ENCODE measurements around the gene BHLHA9. TPM values are rescaled to one million over a fixed set of nuclear protein-coding genes. Genes with fewer than 3 reads are reported as not detected.

Gene BHLHA9
- total and polyA plus RNA-seq, 9 donors: not detected

DNA sequence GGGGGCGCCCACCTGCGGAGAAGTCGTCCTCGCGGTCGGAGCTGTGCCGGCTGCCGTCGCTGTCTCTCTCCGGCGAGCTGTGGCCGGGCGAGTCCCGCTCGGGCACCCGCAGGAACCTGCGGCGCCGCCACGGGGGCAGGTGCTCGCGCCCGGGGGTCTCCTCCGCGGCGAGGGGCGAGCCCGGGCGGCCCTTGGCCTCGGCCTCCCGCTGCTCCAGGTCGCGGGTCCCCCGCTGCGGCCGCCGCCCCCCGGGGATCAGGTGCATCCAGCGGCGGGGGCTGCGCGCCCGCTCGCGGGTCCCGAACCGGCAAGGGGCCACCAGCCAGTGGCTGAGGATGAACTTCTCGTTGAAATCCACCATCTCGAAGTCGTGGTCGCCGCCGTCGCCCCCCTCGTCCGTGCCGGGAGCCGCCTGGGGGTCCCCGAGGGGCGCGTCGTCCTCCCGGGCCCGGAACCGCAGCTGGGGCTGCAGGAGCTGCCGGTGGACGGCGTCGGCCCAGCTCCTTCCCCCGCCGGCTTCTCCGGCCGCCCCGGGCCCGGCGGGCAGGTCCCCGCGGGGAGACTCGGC lies 41.4 kb upstream of the BHLHA9 start:
- Histone ChIP-seq H3K36me3 (no peaks in the 10 kb centered on the region), H3K9me3 (no peaks in the 10 kb centered on the region), H3K27ac (no peak overlapping the region), H3K4me3 (peak overlapping the region; percentile 51), H3K27me3 (peaks cover 2% of the 10 kb centered on the region), H3K4me1 (ENCODE audit: insufficient read depth) (peaks cover 3% of the 10 kb centered on the region)
- intact Hi-C loops (cut with DNase I): no loop called here
- 1% methylated on average over 43 to 78 of the region's 79 CpGs for WGBS, 3 donors
- TF ChIP-seq POLR2A (IDR thresholded peaks at IDR 0.05) (no peak), EP300 (IDR thresholded peaks at IDR 0.05) (no peak)
- TF ChIP-seq, protein P1, sequence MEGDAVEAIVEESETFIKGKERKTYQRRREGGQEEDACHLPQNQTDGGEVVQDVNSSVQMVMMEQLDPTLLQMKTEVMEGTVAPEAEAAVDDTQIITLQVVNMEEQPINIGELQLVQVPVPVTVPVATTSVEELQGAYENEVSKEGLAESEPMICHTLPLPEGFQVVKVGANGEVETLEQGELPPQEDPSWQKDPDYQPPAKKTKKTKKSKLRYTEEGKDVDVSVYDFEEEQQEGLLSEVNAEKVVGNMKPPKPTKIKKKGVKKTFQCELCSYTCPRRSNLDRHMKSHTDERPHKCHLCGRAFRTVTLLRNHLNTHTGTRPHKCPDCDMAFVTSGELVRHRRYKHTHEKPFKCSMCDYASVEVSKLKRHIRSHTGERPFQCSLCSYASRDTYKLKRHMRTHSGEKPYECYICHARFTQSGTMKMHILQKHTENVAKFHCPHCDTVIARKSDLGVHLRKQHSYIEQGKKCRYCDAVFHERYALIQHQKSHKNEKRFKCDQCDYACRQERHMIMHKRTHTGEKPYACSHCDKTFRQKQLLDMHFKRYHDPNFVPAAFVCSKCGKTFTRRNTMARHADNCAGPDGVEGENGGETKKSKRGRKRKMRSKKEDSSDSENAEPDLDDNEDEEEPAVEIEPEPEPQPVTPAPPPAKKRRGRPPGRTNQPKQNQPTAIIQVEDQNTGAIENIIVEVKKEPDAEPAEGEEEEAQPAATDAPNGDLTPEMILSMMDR (IDR thresholded peaks at IDR 0.05): no peak
- no peak for DNase-seq

DNA sequence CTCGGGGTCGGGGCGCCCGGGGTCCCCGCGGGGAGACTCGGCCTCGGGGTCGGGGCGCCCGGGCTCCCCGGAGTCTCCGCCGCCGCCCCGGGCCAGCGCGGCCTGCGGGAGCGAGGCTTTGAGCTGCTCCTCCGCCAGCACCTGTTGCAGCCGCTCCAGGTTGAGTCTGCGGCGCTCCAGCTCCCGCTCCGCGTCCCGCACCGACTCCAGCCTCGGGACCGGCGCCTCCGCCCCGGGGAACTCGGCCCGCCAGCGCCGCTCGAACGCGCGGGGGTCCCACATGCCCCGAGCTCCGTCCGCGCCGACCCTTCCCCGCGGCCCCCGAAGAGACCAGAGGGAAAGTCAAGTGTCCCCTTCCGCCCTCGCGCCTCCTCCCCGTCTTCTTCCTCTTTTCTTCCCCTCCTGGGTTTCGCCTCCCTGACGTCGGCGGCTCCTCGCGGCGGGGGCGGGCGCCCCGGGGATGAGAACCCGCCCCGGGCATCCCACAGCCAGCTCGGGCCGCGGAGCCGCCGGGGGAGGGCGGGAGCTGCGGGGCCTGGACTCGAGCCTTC lies 40.8 kb upstream of the BHLHA9 start:
- H3K4me1 ChIP-seq (ENCODE audit: insufficient read depth): peaks cover 3% of the 10 kb centered on the region
- H3K27ac ChIP-seq: no peak overlapping the region
- no peaks in the 10 kb centered on the region for H3K9me3 ChIP-seq
- H3K27me3 ChIP-seq: peaks cover 2% of the 10 kb centered on the region
- peak in 4 of 5 donors; percentile 16 to 53 (median 40) for DNase-seq
- WGBS, 3 donors: 0 to 1% (median 1%) methylated on average over 32 to 74 of the region's 74 CpGs
- H3K36me3 ChIP-seq: no peaks in the 10 kb centered on the region
- peak overlapping the region; percentile 51 for H3K4me3 ChIP-seq
- TF ChIP-seq EP300 (IDR thresholded peaks at IDR 0.05) (no peak), POLR2A (IDR thresholded peaks at IDR 0.05) (no peak)
- TF ChIP-seq, protein P1 (IDR thresholded peaks at IDR 0.05): no peak
- intact Hi-C loops (cut with DNase I): no loop called here

DNA sequence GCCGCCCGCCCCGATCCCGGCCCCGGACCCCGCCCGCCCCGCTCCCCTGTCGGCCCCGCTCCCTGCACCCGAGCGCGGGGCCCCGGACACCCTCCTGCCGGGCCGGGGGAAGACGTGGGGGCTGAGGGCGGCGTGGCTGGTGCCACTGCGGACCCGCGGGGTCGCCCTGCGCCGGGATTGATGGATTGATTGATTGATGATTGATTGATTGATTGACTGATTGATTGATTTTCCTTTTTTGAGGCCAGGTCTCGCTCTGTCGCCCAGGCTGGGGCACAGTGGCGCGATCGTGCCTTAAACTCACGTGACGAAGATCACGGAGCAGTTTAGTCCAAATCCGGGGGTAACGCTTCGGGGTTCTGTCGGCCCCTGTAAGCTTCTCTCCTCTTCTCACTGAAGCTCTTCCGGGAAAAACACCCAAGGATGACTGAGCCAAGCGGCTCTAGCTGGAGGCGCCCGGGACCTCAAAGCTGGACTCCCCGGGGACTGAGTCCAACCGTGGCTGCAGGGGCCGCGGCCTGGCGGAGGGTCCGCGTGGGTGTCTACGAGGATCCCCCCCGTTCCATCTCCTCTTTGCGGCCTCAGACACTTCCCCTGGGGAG lies 40.2 kb upstream of the BHLHA9 start:
- intact Hi-C loops (cut with DNase I): no loop called here
- Histone ChIP-seq H3K27ac (no peak overlapping the region), H3K9me3 (no peaks in the 10 kb centered on the region), H3K4me1 (ENCODE audit: insufficient read depth) (peaks cover 3% of the 10 kb centered on the region), H3K36me3 (no peaks in the 10 kb centered on the region), H3K27me3 (peaks cover 2% of the 10 kb centered on the region), H3K4me3 (peak overlapping the region; percentile 51)
- no peak for TF ChIP-seq EP300 (IDR thresholded peaks at IDR 0.05)
- TF ChIP-seq POLR2A (IDR thresholded peaks at IDR 0.05): no peak
- TF ChIP-seq, protein P1 (IDR thresholded peaks at IDR 0.05): no peak
- no peak for DNase-seq
- WGBS, 3 donors: 10 to 14% (median 13%) methylated on average over 34 to 51 of the region's 51 CpGs

DNA sequence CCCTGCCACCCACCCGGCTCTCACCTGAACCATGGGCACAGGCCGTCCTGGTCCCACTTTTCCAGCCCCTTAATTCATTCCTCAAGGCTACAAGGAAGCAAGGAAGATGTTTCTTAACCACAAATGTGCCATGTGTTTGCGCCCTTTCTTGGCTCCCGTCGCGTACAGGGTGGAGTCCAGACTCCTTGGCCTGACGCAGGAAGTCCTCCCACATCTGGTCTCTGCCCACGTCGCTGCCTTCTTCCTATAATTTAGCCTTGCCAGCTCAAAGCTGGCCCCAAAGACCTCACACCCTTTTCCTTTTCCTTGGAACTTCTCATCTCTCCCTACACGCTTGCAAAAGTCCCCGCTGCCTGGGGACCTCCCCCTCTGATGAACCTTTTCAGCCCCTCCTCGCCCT lies 38.8 kb upstream of the BHLHA9 start:
- Histone ChIP-seq H3K27me3 (peaks cover 2% of the 10 kb centered on the region), H3K27ac (no peak overlapping the region), H3K36me3 (no peaks in the 10 kb centered on the region), H3K4me3 (no peak overlapping the region), H3K9me3 (no peaks in the 10 kb centered on the region), H3K4me1 (ENCODE audit: insufficient read depth) (peaks cover 3% of the 10 kb centered on the region)
- 55 to 58% (median 57%) methylated on average over 12 of the region's 12 CpGs for WGBS, 3 donors
- no peak for DNase-seq
- intact Hi-C loops (cut with DNase I): no loop called here
- TF ChIP-seq EP300 (IDR thresholded peaks at IDR 0.05) (no peak), POLR2A (IDR thresholded peaks at IDR 0.05) (no peak)
- TF ChIP-seq, protein P1 (IDR thresholded peaks at IDR 0.05): no peak
